ENCODE data around the gene PTPRM. TPM values are rescaled to one million over a fixed set of nuclear protein-coding genes. Genes with fewer than 3 reads are reported as not detected.

The PTPRM gene
- total RNA-seq, 1 experiment from 2014 or later: 6.2 TPM

- H3K9me3 ChIP-seq (ENCODE audit: control insufficient read depth, low read depth, low read length): no peaks in the 10 kb centered on the region
- no peak overlapping the region for H2BK15ac ChIP-seq (ENCODE audit: low read depth, low read length)
- Mint-ChIP-seq H3K27me3 (ENCODE audit: low read depth) (no peaks in the 10 kb centered on the region), H3K4me1 (peaks cover 11 to 17% of the 10 kb centered on the region in 2 experiments), H3K27ac (no peak overlapping the region), H3K9me3 (no peaks in the 10 kb centered on the region), H3K36me3 (ENCODE audit: insufficient read depth in 1 of 3, low read depth in 3 of 3) (no peaks in the 10 kb centered on the region; a peak in 1 of 7 replicates), H3K4me3 (no peak overlapping the region)
- H3K14ac ChIP-seq (ENCODE audit: insufficient read depth, low read length): no peak overlapping the region
- H3K79me2 ChIP-seq (ENCODE audit: insufficient read depth, low read length): no peaks in the 10 kb centered on the region
- no peak for DNase-seq
- H3K18ac ChIP-seq (ENCODE audit: insufficient read length, low read depth, low read length): no peak overlapping the region
- H4K20me1 ChIP-seq (ENCODE audit: control insufficient read depth, insufficient read depth, insufficient read length): no peaks in the 10 kb centered on the region
- no CpG with 5 or more reads among the region's 2 CpGs for WGBS (ENCODE audit: extremely low coverage, insufficient read length, low lambda C conversion rate)
- H3K56ac ChIP-seq (ENCODE audit: insufficient read length, low read depth, low read length): no peak overlapping the region
- H4K5ac ChIP-seq (ENCODE audit: insufficient read length, low read depth, low read length): no peak overlapping the region
- no peaks in the 10 kb centered on the region; the same call in 1 of the 2 replicates for H3K4me1 ChIP-seq (ENCODE audit: insufficient read depth, low read length)
- H3K23ac ChIP-seq (ENCODE audit: insufficient read length, low read depth, low read length): no peak overlapping the region
- no peak overlapping the region for H3K4ac ChIP-seq (ENCODE audit: low read depth, low read length)
- no peak overlapping the region for H2BK20ac ChIP-seq (ENCODE audit: low read depth, low read length, poor library complexity, severe bottlenecking)
- H3K9ac ChIP-seq (ENCODE audit: extremely low read depth, insufficient read length, low read length): no peak overlapping the region
- H4K8ac ChIP-seq (replicated peaks; ENCODE audit: insufficient read length, low read depth, low read length): no peak overlapping the region
- H3K23me2 ChIP-seq (ENCODE audit: insufficient read length, low read depth, low read length, poor library complexity, severe bottlenecking): no peaks in the 10 kb centered on the region
- no peak overlapping the region for H4K91ac ChIP-seq (ENCODE audit: insufficient read length, low read depth, low read length)
- H2AFZ ChIP-seq (ENCODE audit: low read length): no peak overlapping the region
- H3K27me3 ChIP-seq (ENCODE audit: insufficient read depth, low read length): no peaks in the 10 kb centered on the region
- no peak for TF ChIP-seq CTCF (conservative IDR thresholded peaks at IDR 0.05)
- H2BK120ac ChIP-seq (ENCODE audit: low read depth, low read length, poor library complexity, severe bottlenecking): no peak overlapping the region
- H2BK5ac ChIP-seq (ENCODE audit: insufficient read length, low read length): no peak overlapping the region
- H3K27ac ChIP-seq (ENCODE audit: insufficient read length, low read depth, low read length): no peak overlapping the region
- no peak overlapping the region for H2BK12ac ChIP-seq (ENCODE audit: insufficient read length, low read depth, low read length)
- no peak overlapping the region for H3T11ph ChIP-seq (ENCODE audit: low read length)
- no peak overlapping the region for H3K4me2 ChIP-seq (ENCODE audit: insufficient read depth, insufficient read length, low read length)
- H3K79me1 ChIP-seq (ENCODE audit: insufficient read depth, low read depth, low read length, poor library complexity, severe bottlenecking): no peaks in the 10 kb centered on the region
- H2AK5ac ChIP-seq (ENCODE audit: insufficient read length, low read length): no peak overlapping the region
Observed at GRCh38 chr18:7758764-7759163, 191.6 kb downstream of the PTPRM start.
